Measurements from ENCODE around the gene MLKL.

The MLKL gene

DNA sequence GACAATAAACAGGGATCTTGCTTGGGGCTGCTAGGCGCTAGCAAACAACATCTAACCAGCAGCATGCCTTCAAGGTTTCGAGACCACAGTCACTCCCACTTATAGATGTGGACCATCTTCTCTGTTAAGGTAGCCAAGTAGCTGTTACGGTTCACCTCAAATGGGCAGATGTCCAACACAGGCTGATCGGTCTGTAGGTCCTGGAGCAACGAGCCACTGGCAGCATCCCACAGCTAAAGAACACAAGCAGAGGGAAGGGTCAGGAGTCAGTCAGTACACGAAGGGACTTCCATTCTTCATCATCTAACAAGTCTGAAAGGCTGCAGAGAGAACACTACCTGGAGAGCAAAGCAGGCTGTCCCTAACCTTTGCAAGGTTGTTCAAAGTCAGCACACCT is 76.8 kb downstream of the MLKL start:
- intact Hi-C loops (cut with DNase I): no loop called here

DNA sequence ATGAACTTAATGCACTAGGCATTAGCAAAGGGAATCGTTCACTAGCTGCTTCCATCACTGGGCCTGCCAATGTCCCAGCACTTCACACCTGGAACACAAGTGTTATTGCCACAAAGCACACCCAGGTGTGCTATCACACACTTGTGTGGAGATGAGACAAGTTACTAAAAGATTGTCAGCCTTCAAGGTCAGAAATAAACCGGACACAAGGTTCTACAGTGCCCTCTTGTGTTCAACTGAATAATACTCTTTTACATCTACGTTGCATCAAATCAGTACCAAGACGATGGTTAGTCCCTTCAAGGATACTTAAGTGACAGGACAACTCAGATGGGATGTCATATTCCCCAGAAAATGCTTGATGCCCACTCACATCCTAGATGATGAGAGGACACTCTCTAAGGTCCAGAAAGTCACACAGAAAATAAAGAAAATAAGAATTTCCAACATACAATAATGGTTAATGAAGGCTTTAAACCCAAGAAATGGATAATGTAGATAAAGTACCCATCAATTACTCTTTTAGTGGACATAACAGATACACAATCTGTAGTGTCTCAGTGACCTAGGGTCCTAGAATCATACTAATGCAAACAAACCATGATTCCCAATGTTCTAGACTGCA is 77.3 kb downstream of the MLKL start:
- intact Hi-C loops (cut with DNase I): no loop called here
- DNase-seq: peak in 3 of 42 donors; percentile 6 to 51 (median 12)

More for the DNA sequence above, 76.8 kb downstream of the MLKL start:
- peak in 1 of 42 donors; percentile 7 for DNase-seq

- intact Hi-C loops (cut with DNase I): no loop called here
- DNase-seq: no peak
Measured at GRCh38 chr16:74622005-74622404, 78.7 kb downstream of the MLKL start.
